HG03064 (cell line): Measurements from ENCODE around the gene RNF19B.

Source experiments
- ATAC-seq: cut with Tn5 transposase; IDR thresholded peaks from one replicate; pipeline ENCODE4 v1.9.1; 2021; ENCODE audit warnings: low read depth; ENCODE audit not compliant: unreplicated experiment

RNF19B gene

GRCh38 chr1:32891630-32892029 is 73.0 kb downstream of the RNF19B start:
- ATAC-seq = no peak

GRCh38 chr1:32891241-32891570 is 73.4 kb downstream of the RNF19B start:
- ATAC-seq = no peak

GRCh38 chr1:32890516-32891240 is 73.9 kb downstream of the RNF19B start:
- ATAC-seq = no peak

- no peak for ATAC-seq
These were observed 74.8 kb downstream of the RNF19B start for GRCh38 chr1:32889731-32890278.

GRCh38 chr1:32888677-32889420 is 75.8 kb downstream of the RNF19B start:
- no peak for ATAC-seq

GRCh38 chr1:32888134-32888533 is 76.5 kb downstream of the RNF19B start:
- ATAC-seq = no peak

- ATAC-seq = no peak
These were observed 77.0 kb downstream of the RNF19B start for GRCh38 chr1:32887623-32888022.

GRCh38 chr1:32886828-32887414 is 77.7 kb downstream of the RNF19B start:
- no peak for ATAC-seq
